Measurements from ENCODE around the gene SIRT2.
"Not testable (repeated sequence)": the region's sequence is repeated elsewhere in the genome, so short reads cannot be mapped to it uniquely, and the experiment has no call there.

SIRT2 gene

GRCh38 chr19:38869160-38869835 lies 30.1 kb downstream of the SIRT2 start:
- DNase-seq (ENCODE audit: low read depth in 3 of 3, low spot score in 1 of 3): no peak

- DNase-seq (ENCODE audit: low read depth in 3 of 3, low spot score in 1 of 3): no peak
These were observed 30.9 kb downstream of the SIRT2 start for GRCh38 chr19:38868551-38868950.

- no peak for DNase-seq (ENCODE audit: low read depth in 3 of 3, low spot score in 1 of 3)
These were observed 32.1 kb downstream of the SIRT2 start for GRCh38 chr19:38867171-38867780.

GRCh38 chr19:38862321-38863059 lies 36.9 kb downstream of the SIRT2 start:
- no peak for DNase-seq (ENCODE audit: low read depth in 3 of 3, low spot score in 1 of 3)

GRCh38 chr19:38861368-38861767 lies 38.0 kb downstream of the SIRT2 start:
- no peak for DNase-seq (ENCODE audit: low read depth in 3 of 3, low spot score in 1 of 3)

GRCh38 chr19:38859631-38860204 lies 39.7 kb downstream of the SIRT2 start:
- DNase-seq (ENCODE audit: low read depth in 3 of 3, low spot score in 1 of 3): not testable (repeated sequence)

- no peak for DNase-seq (ENCODE audit: low read depth in 3 of 3, low spot score in 1 of 3)
These were observed 42.6 kb downstream of the SIRT2 start for GRCh38 chr19:38856813-38857212.

GRCh38 chr19:38855751-38856150 lies 43.7 kb downstream of the SIRT2 start:
- DNase-seq (ENCODE audit: low read depth in 3 of 3, low spot score in 1 of 3): not testable (repeated sequence)

GRCh38 chr19:38854961-38855360 lies 44.5 kb downstream of the SIRT2 start:
- DNase-seq (ENCODE audit: low read depth in 3 of 3, low spot score in 1 of 3): not testable (repeated sequence)

- no peak for DNase-seq (ENCODE audit: low read depth in 3 of 3, low spot score in 1 of 3)
These were observed 46.2 kb downstream of the SIRT2 start for GRCh38 chr19:38853214-38853613.

GRCh38 chr19:38852231-38853044 lies 47.0 kb downstream of the SIRT2 start:
- DNase-seq (ENCODE audit: low read depth in 3 of 3, low spot score in 1 of 3): peak in 1 of 3 donors; percentile 36

GRCh38 chr19:38851622-38852230 lies 47.7 kb downstream of the SIRT2 start:
- DNase-seq (ENCODE audit: low read depth in 3 of 3, low spot score in 1 of 3): peak; percentile 67 to 83 (median 78)

GRCh38 chr19:38850976-38851621 lies 48.3 kb downstream of the SIRT2 start:
- no peak for DNase-seq (ENCODE audit: low read depth in 3 of 3, low spot score in 1 of 3)

GRCh38 chr19:38850436-38850975 lies 48.9 kb downstream of the SIRT2 start:
- peak; percentile 93 to 99 (median 98) for DNase-seq (ENCODE audit: low read depth in 3 of 3, low spot score in 1 of 3)

- peak; percentile 99 for DNase-seq (ENCODE audit: low read depth in 3 of 3, low spot score in 1 of 3)
These were observed 49.5 kb downstream of the SIRT2 start, which contains the start of gene HNRNPL for GRCh38 chr19:38849860-38850435. HNRNPL (minus strand) TSS chr19:38849986; CDS start chr19:38849966, 20 bp downstream.

GRCh38 chr19:38849147-38849859 lies 50.1 kb downstream of the SIRT2 start:
- peak; percentile 95 to 99 (median 96) for DNase-seq (ENCODE audit: low read depth in 3 of 3, low spot score in 1 of 3)

- no peak for DNase-seq (ENCODE audit: low read depth in 3 of 3, low spot score in 1 of 3)
These were observed 50.9 kb downstream of the SIRT2 start for GRCh38 chr19:38848299-38849146.

GRCh38 chr19:38846097-38846496 lies 53.3 kb downstream of the SIRT2 start:
- no peak for DNase-seq (ENCODE audit: low read depth in 3 of 3, low spot score in 1 of 3)
